Nephron progenitor cell (in vitro differentiated cells): ENCODE measurements around the gene COL4A2.

Experiments
- DNase-seq: peaks from one replicate; pipeline ENCODE4 v3.0.0; 2021
- H3K27ac Mint-ChIP-seq: 2 replicates; pipeline ENCODE4 v1.8.0; 2021; ENCODE audit warnings: mild to moderate bottlenecking, moderate library complexity, mixed read lengths
- H3K27me3 Mint-ChIP-seq: 2 replicates; pipeline ENCODE4 v1.8.0; 2021; ENCODE audit warnings: mild to moderate bottlenecking, low read depth, mixed read lengths; ENCODE audit not compliant: poor library complexity
- H3K36me3 Mint-ChIP-seq: 2 replicates; pipeline ENCODE4 v1.8.0; 2021; ENCODE audit warnings: low read depth, mixed read lengths
- H3K4me1 Mint-ChIP-seq: 2 replicates; pipeline ENCODE4 v1.8.0; 2021; ENCODE audit warnings: mixed read lengths
- H3K4me3 Mint-ChIP-seq: 2 replicates; pipeline ENCODE4 v1.8.0; 2021; ENCODE audit warnings: mild to moderate bottlenecking, moderate library complexity, mixed read lengths
- H3K9me3 Mint-ChIP-seq: 2 replicates; pipeline ENCODE4 v1.8.0; 2021; ENCODE audit warnings: mild to moderate bottlenecking, moderate library complexity, mixed read lengths
- TF ChIP-seq, protein P1 (sequence below): fragments of 200-600 bp; sonication (generic); IDR thresholded peaks from 2 replicates; pipeline ENCODE4 v1.5.0; 2021; ENCODE audit warnings: antibody characterized with exemption

COL4A2 gene

GRCh38 chr13:110412132-110412914 lies 105.2 kb downstream of the COL4A2 start:
- peak overlapping the region; percentile 89 for H3K27ac Mint-ChIP-seq
- H3K4me3 Mint-ChIP-seq: peak overlapping the region; percentile 47
- H3K27me3 Mint-ChIP-seq: peaks cover 4% of the 10 kb centered on the region
- TF ChIP-seq, protein P1, sequence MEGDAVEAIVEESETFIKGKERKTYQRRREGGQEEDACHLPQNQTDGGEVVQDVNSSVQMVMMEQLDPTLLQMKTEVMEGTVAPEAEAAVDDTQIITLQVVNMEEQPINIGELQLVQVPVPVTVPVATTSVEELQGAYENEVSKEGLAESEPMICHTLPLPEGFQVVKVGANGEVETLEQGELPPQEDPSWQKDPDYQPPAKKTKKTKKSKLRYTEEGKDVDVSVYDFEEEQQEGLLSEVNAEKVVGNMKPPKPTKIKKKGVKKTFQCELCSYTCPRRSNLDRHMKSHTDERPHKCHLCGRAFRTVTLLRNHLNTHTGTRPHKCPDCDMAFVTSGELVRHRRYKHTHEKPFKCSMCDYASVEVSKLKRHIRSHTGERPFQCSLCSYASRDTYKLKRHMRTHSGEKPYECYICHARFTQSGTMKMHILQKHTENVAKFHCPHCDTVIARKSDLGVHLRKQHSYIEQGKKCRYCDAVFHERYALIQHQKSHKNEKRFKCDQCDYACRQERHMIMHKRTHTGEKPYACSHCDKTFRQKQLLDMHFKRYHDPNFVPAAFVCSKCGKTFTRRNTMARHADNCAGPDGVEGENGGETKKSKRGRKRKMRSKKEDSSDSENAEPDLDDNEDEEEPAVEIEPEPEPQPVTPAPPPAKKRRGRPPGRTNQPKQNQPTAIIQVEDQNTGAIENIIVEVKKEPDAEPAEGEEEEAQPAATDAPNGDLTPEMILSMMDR: peak; percentile 85
- peaks cover 40% of the 10 kb centered on the region for H3K36me3 Mint-ChIP-seq
- DNase-seq: peak; percentile 78
- peaks cover 3% of the 10 kb centered on the region for H3K9me3 Mint-ChIP-seq
- H3K4me1 Mint-ChIP-seq: peaks cover 71% of the 10 kb centered on the region

- Mint-ChIP-seq H3K36me3 (peaks cover 39% of the 10 kb centered on the region), H3K27ac (no peak overlapping the region), H3K27me3 (peaks cover 4% of the 10 kb centered on the region), H3K4me3 (no peak overlapping the region), H3K9me3 (peaks cover 3% of the 10 kb centered on the region), H3K4me1 (peaks cover 66% of the 10 kb centered on the region)
- DNase-seq: no peak
- TF ChIP-seq, protein P1: no peak
These were observed 106.1 kb downstream of the COL4A2 start for GRCh38 chr13:110413016-110413675.

GRCh38 chr13:110413676-110414040 lies 106.6 kb downstream of the COL4A2 start:
- DNase-seq: no peak
- no peak overlapping the region for H3K4me3 Mint-ChIP-seq
- H3K4me1 Mint-ChIP-seq: peaks cover 63% of the 10 kb centered on the region
- H3K27me3 Mint-ChIP-seq: peaks cover 4% of the 10 kb centered on the region
- H3K27ac Mint-ChIP-seq: no peak overlapping the region
- TF ChIP-seq, protein P1: no peak
- peaks cover 38% of the 10 kb centered on the region for H3K36me3 Mint-ChIP-seq
- H3K9me3 Mint-ChIP-seq: peaks cover 3% of the 10 kb centered on the region

GRCh38 chr13:110414283-110414682 lies 107.2 kb downstream of the COL4A2 start:
- DNase-seq: no peak
- peaks cover 3% of the 10 kb centered on the region for H3K9me3 Mint-ChIP-seq
- TF ChIP-seq, protein P1: no peak
- peaks cover 4% of the 10 kb centered on the region for H3K27me3 Mint-ChIP-seq
- no peak overlapping the region for H3K4me3 Mint-ChIP-seq
- peaks cover 57% of the 10 kb centered on the region for H3K4me1 Mint-ChIP-seq
- H3K27ac Mint-ChIP-seq: no peak overlapping the region
- H3K36me3 Mint-ChIP-seq: peaks cover 40% of the 10 kb centered on the region

DNA sequence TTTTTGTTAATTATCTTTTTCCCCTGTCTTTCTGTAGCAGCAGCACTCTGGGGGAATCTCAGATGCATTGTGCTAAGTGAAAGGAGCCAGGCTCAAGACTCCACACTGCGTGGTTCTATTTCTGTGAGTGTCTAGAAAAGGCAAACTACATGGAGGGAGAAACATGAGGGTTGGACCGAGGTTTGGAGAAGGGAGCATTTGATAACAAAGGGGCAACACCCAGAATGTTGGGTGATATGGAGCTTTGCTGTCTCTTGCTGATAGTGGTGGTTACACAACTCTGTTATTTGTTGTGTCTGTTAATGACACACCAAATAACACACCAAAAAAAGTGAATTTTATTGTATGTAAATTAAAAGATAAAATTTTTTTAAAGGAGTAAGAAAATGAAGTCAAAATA lies 107.8 kb downstream of the COL4A2 start:
- DNase-seq: no peak
- Mint-ChIP-seq H3K4me1 (peaks cover 51% of the 10 kb centered on the region), H3K36me3 (peaks cover 47% of the 10 kb centered on the region), H3K27ac (peak overlapping the region; percentile 23), H3K9me3 (peaks cover 3% of the 10 kb centered on the region), H3K4me3 (no peak overlapping the region), H3K27me3 (peaks cover 4% of the 10 kb centered on the region)
- TF ChIP-seq, protein P1: no peak
